LHCN-M2 (cell line): ENCODE measurements around the gene ACOXL. TPM values are rescaled to one million over a fixed set of nuclear protein-coding genes. Genes with fewer than 3 reads are reported as not detected.

Experiments used
- DNase-seq: peaks from one replicate; pipeline ENCODE4 v3.0.0-alpha.2; 2012; ENCODE audit warnings: low read depth
- total RNA-seq: library from RNA; depleted of rRNA; stranded (reverse); fragments of >200 nt; gene quantifications from 2 replicates; pipeline ENCODE4 v1.2.3, GENCODE V29; 2014

Gene ACOXL
- total RNA-seq, 1 experiment from 2014 or later: not detected

DNA sequence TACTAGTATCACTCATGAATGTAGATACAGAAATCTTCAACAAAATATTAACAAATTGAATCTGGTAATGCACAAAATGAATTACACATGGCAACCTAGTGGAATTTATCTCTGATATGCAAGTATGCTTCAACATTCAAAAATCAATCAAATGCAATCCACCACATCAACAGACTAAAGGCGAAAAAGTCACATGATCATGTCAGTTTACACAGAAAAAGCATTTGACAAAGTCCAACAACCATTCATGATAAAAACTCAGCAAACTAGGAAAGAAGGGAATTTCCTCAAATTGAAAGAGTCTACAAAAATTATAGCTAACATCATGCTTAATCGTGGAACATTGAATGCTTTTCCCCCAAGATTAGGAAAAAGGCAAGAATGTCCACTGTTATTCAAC lies 237.8 kb downstream of the ACOXL start:
- DNase-seq: no peak

DNA sequence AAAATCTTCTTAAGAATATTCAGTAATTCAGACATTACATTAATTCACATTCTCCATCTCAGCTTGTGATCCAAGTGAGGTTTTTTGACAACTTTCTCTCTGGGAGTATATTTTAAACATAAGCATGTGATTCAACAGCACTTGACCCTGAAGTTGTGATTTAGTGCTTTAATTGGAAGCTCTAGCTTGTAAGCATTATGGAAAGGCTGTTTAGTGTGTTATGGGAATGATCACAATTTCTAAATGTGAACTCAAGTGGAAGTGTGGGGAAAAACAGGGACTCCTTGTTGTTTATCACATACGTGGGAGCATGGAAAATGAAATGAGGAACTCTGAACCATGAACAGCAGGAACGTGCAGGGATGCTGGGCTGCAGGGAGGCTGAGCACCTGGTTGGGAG lies 239.4 kb downstream of the ACOXL start:
- DNase-seq: no peak

DNA sequence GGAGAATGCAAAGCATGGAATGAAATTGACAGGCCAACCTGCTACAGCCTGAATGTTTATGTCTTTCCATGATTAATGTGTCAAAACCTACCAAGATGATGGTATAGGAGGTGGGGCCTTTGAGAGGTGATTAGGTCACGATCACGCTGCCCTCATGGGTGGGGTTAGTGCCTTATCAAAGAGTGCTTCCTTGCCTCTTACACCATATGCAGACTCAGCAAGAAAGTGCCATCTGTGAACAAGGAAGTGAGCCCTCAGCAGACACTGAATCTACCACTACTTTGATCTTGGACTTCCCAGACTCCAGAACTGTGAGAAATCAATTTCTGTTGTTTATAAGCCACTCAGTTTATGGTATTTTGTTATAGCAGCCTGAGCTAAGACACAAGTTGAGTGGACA lies 240.9 kb downstream of the ACOXL start:
- DNase-seq: no peak

DNA sequence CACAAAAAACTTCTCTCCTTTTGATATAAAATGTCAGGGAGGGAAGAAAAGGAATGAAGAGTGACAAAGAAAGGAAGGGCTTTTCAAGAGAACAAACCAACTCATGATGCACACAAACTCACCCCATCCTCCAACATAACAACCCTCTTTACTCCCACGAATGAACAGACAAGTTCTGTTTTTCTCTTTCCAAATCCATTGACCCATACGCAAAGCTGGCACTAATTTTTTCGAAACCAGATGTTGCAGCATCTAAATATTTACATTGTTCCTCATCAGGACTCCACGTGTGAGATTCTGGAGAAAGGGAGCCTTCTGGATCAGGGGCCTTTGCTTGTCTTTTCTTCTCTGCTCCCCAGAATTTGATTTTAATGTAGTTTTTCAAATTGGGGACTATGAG lies 245.0 kb downstream of the ACOXL start:
- DNase-seq: no peak

DNA sequence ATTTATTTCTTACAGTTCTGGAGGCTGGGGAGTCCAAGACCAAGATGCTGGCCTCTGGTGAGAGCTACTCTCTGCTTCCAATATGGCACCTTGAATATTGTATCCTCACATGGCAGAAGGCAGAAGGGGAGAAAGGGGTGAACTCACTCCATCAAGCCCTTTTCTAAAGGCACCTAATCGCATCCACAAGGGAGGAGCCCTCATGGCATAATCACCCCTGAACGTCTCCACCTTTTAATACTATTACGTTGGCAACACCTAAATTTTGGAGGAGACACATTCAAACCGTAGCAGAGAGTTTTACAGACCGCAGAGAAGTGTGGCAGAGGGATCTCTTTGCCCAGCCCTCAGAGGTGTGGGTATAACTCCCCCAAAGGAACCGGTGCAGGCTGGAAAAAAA lies 245.8 kb downstream of the ACOXL start:
- DNase-seq: no peak

DNA sequence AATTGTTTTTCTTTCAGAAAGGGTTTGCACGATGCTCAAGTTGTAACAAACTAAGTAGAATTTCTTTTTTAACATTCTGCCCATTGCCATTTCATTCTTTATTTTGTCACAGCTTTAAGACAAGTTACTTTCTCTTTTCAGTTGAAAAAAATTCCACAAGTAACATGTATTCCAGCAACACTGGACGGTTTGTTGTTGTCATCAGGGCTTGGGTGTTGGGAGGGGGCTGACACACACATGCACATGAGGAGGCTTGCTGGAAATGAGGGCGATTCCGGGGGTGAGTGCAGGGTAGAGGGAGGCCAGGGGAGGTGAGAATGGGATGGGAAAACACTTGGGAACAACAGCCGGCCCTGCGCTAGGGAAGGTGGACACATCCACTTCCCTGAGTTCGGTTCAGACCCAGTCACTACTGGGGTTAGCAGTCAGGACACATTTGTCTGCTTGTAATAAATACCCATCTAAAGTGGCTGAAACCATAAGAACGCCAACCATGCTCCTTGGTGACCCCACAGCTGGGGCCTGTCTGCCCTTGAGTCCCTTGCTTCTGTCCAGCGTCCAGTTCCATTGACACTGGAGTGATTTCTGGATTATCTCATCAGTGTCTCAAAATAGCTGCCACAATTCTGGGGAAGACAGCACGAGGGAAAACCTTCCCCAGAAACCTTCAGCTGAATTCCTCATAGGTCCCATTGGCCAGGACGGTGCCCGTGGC lies 246.5 kb downstream of the ACOXL start:
- DNase-seq: no peak

DNA sequence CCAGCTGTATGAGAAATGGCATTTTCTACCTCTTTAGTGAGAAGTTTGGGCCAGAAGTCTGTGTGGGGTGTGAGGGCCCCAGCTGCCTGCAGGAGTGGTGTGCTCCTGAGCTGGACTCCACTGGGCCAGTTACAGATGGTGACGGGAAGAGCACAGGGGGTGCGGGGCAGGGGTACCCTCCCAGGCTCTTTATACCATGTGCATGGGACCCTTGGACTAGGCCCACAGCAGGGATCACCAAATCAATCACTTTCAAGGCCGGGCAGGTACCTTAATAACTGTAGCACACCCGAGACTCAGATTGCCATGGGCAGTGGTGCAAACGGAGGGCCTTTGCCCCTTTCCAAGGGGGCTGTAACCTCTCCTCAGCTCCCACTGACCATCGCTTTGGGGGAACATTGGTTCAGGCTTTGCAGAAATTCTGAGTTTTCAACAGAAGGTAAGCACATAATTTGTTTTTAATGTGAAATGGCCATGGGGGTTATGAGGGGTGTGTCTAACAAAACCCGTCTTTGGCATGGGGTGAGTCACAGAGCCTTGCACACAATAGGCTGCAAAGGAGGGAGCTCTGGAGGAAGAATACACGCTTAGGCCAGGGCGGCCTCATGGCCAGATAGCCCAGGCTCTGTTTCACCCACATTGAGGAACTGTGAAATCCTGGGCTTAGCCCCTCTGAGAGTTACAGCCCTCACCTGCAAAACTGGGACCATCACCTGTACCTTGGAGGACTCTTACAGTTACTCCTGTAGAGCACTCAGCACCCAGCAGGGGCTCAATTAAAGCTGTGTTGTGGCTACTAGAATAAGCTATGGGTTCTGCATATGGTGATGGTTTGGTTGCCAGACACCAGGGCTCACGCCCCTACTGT lies 247.3 kb downstream of the ACOXL start:
- DNase-seq: no peak

DNA sequence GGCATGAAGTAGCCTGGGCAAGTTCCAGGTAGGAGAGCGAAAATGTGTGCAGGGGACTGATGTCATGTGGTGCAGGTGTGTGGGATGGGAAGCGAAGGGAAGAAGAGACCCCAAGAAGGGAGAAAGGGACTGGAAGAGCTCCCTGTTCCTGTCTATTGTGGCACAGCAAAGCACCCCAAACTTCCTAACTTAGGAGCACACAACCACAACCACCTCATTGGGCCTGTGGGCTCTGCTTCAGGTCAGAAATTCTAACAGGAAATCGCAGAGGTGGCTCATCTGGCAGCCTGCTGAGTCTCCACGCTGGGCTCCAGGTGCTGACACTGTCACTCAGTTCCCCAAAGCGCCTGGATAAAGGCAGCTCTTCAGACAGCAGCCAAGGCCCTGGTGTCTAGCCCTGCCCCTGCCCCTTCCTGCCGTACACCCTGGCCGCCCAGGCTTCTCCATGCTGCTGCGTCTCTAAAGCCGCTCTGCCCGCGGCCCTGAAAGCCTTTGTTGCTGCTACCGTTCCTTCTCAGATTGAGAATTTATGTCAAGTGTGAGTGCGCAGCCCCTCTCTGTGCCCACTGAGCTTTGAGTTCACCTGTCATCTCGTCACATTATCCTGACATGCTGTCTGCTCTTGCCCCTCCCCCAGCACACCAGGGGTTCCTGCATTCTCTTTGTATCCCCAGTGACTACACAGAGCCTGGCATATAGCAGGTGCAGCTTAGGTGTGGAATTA lies 248.1 kb downstream of the ACOXL start:
- no peak for DNase-seq

DNA sequence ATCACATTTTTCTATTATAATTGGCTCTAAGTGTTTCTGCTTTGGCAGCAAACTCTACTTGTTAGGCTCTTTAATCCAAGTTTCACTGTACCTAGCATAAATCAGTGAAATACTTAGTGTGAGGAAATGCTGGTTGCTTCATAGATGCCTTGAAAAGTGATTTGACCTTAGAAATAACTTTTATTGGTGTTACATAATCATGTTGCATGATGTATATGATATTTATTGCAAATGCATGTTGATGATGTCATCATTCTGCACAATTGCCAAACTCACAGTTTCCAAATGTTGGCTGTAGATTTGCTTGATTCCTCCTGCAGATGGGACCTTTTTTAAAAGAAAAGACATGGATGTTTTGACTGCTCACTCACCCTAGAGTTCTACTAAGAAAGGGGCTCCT lies 250.8 kb downstream of the ACOXL start:
- DNase-seq: no peak

DNA sequence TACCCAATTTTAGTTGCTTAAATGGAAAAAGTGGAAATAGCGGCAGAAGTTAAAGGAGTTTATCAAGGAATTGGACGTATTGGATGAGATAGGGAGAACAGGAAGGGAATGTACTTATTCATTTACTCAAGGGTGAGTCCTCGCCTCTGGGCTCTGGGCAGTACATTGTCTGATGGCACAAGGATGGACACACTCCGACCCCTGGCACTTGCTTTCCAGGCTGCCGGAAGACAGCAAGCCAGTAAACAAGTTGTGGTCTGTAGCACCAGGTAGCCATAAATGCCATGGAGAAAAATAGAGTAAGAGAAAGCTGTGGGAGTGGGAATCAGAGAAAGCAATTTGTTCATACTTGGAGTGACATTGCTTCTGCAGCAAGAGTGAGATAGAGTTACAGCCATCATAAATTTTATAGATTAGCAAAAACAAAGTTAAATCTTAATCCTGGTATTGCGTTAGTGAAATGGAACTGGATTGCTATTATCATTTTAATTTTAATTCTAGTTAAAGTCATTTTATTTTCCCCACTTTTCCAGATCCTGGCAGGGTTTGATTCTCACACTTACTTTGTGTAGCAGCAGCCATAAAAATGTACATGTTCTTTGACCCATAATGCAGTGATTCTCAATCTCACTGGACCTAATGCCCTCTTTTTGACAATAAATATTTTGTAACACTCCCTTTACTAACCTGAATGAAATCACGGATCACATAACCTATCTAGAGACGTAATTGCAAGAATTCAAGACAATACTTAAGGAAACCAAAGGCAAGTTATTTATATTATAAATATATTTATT lies 252.5 kb downstream of the ACOXL start:
- DNase-seq: no peak

DNA sequence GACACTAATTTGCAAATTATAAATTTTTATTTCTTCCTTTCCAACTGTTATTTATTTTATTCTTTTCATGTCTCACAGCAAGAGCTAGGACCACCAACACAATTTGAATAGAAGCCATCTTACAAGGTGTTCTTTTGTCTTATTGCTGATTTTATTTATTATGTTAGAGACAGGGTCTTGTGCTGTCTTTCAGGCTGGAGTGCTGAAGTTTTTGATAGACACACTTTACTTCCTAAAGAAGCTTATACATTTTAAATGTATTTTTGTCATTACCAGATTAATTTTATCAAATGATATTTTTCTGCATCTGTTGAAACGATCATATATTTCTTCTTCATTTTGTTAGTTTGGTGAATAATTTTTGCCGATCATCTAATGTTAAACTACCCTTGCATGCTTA lies 258.1 kb downstream of the ACOXL start:
- DNase-seq: no peak

DNA sequence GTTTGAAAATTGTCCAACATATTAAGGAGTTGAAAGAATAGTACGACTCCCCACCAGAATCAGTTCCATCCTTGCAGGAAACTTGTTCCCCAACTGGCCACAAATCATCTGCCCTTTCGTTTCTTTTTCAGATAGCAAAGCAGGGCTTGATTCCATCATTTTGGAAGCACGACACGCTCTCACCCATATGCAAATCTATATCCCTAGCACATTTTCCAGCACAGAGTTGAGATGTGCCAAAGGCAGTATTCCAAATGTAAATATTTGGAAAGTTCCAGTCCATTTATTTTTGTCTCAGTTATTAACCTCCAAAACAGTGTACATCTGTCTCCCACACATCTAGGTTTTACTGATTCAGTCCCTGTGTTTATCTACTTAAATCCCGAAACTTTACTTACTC lies 259.5 kb downstream of the ACOXL start:
- no peak for DNase-seq

DNA sequence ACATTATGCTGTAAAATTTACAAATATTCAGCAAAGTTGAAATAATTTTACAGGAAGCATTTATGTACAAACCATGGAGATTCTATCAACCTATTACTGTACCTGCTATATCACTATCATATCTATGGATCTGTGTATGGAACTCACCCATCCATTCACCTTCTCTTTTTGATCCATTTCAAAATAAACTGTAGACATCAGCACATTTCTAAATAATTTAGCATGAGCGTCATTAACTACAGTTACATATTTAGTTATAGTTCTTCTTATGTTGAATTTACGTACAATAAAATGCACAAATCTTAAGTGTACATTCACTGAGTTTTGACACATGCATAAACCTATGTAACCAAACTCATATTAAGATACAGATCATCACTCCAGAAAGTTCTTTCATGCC lies 260.5 kb downstream of the ACOXL start:
- DNase-seq: no peak

DNA sequence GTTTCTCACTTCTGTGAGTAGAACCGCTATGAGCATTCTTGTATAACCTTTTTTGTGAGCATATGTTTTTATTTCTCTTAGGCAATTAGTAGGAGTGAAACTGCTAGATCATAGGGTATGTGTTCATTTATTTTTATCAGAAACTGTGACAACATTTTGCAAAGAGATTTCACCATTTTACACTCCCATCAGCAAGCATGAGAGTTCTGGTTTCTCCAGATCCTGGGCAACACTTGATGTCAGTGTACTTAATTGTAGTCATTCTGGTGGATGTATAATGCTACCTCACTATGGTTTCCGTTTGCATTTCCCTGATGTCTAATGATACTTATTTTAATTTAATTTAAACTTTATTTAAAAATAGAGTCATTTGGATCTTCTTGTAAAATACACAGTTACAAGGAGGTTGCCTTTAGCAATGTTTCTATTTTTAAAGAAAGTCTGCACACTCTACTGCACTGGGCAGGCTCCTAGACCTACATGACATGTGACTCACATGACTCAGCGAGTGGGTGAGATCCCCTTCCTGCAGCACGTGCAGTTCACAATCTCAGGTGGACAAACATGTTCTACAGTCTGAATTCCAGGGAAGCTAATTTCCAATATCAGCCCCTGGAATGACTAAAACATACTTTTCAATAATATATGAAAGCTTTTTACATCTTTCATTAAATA lies 261.3 kb downstream of the ACOXL start:
- peak; percentile 2 for DNase-seq

DNA sequence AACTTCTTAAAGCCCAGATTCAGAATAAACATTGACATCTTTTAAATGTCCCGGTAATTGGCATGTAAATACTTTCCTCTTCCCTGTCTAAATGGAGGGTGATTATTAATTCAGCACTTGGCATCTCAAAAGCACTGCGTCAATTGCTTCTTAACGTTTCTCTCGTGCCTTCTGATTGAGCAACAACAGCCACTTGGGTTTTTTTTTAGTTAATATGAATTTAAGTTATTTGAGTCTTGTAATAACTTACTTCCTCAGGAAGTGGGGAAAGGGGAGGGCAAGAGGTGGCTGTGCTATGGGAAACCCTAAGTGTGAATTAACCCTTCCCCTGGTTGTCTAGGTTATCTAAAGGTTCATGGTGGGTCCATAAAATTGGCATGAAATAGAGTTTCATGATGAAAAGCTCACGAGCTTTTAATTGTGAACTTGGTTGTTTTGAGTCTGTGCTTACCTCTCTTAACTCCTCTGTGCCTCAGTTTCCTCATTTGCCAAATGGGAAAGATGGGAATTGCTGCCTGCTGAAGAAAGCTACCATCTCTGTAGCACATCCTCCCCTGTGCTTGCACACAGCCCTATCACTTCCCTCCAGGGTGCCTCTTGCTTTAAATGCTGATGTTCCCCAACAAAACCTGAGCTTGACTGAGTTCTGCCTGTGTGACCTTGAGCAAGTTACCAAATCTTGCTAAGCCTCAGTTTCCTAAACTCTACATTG lies 262.0 kb downstream of the ACOXL start:
- DNase-seq: no peak

DNA sequence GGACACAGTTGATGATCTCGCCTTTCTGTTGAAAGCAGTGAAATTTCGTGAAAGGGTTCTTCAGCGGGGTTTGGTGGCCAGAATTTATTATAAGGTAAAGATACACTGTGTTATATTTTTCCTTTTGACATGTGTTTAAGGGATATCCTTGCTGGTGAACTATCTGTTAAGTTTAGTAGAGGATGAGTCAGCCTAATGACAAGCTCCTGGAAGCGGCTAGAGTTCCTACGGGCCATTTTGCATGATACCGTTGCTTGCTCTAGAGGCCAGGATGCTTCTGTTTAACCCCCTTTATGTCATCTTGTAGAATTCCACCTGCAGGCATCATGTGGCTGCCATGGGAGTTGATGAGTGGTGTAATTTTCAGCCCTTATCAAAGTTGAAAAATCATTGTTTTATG lies 263.5 kb downstream of the ACOXL start:
- no peak for DNase-seq

DNA sequence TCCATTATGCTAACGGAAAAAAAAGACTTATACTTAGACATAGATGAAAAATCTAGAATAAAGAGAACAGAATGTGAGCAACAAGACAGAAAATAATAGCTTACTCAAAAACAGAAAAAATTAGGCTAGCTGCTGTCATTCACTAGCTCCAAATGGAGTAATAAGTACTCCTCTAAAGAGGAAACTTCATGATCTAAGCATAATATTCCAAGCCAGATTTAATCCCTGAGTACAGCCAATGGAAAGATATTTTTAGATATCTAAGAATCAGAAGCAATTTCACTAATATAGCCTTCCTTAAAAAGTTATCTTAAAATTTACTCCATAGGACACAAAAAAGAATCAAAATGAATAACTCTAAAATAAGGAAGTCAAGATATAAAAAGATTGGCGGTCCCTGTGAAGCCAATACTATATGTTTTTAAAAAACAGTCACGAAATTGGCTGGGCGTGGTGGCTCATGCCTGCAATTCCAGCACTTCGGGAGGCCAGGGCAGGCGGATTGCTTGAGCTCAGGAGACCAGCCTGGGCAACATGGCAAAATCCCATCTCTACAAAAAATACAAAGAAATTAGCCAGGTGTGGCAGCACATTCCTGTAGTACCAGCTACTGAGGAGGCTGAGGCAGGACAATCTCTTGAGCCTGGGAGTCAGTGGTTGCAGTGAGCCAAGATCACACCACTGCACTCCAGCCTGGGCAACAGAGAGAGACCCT lies 265.1 kb downstream of the ACOXL start:
- no peak for DNase-seq

DNA sequence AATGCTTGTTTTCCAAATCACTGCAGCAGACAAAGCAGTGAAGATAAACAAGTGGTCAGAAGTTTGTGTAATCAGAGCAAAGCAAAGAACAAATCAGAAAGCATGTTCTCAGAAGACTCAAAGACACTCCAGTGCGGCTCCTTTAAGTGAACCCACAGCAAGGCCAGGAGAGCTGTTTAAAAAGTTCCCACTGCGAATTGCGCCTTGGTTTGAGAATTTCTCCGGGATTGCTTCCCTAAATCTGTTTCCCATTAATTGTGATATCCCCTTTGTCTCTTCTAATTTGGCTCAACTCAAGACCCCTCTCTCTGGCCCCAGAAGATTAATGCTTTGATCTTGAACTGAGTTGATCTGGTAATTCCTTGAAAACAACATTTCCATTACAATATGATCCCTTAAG lies 265.9 kb downstream of the ACOXL start:
- no peak for DNase-seq

DNA sequence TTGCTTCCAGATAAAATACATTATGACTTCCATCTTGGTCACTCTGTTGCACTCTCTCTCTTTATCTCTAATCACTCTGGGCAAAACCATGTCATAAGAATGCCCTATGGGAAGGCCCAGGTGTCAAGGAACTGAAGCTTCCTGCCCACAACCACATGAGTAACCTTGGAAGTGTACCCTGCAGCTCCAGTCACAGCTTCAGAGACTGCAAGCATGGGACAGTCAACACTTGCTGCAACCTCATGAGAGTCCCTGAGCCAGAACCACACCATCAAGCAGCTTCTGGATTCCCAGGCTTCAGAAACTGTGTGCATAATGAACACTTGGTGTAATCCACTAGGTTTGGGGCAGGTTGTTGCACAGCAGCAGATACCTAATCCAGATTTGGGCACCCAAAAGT lies 267.3 kb downstream of the ACOXL start:
- DNase-seq: no peak

DNA sequence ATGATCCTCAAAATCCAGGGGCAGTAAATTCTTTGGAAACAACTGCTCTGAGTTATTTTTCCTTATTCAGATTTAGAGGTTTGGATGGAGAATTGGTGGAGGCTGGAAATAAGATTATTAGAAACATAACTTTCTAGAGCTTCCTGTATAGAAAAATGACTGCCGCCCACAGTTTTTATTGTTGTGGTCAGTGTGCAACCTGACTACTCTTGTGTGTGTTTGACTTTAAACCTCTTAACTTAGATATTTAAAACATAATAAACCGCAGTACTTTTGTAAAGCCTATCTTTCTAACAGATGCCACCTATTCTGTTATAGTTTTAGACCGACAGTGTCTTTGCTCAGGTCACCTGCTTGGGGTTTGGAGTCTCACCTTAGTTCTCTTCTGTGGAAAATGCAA lies 272.9 kb downstream of the ACOXL start:
- DNase-seq: no peak
